ENCODE data around the gene GMDS. TPM values are rescaled to one million over a fixed set of nuclear protein-coding genes. Genes with fewer than 3 reads are reported as not detected.

Gene GMDS
- total RNA-seq, 2 donors from 2014 or later, result 25.4 to 29.5 TPM

DNA sequence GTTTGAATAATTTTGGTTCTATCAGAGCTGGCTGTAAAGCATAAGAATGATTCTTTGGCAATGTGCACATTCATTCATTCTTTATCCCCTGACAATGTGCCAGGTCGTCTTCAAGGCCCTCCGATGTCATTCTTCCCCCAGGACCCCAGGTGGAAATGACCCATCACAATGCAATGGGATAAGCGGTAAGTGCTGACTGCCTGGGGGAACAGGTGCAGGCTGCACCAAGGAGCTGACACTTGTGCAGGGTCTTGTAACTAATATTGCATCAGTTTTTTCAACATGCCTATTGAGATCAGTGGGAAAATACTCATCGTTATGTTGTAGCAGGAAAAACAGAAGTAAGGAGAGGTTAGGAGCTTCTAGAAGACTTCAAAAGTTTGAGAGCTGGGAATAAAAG lies 530.1 kb downstream of the GMDS start:
- Histone ChIP-seq H3K4me1 (ENCODE audit: control insufficient read depth, insufficient read depth, low read length) (peaks cover 5% of the 10 kb centered on the region), H3K4me3 (ENCODE audit: low read length) (no peak overlapping the region), H3K36me3 (ENCODE audit: control insufficient read depth, insufficient read depth, low read length) (no peaks in the 10 kb centered on the region), H3K27me3 (ENCODE audit: control insufficient read depth, insufficient read depth, low read length, poor library complexity, severe bottlenecking) (peaks cover 9% of the 10 kb centered on the region), H3K9ac (ENCODE audit: extremely low read depth, low read length, poor library complexity, severe bottlenecking) (no peak overlapping the region), H3K9me3 (ENCODE audit: control insufficient read depth, low read length) (no peaks in the 10 kb centered on the region), H3K27ac (ENCODE audit: low read depth, low read length) (no peak overlapping the region)
- Mint-ChIP-seq H3K4me3 (no peak overlapping the region), H3K4me1 (peaks cover 21% of the 10 kb centered on the region), H3K27me3 (ENCODE audit: insufficient read depth) (peaks cover 3% of the 10 kb centered on the region), H3K36me3 (ENCODE audit: low read depth) (no peaks in the 10 kb centered on the region), H3K9me3 (peaks cover 1% of the 10 kb centered on the region), H3K27ac (no peak overlapping the region)
- no peak for DNase-seq
- TF ChIP-seq, protein P1, sequence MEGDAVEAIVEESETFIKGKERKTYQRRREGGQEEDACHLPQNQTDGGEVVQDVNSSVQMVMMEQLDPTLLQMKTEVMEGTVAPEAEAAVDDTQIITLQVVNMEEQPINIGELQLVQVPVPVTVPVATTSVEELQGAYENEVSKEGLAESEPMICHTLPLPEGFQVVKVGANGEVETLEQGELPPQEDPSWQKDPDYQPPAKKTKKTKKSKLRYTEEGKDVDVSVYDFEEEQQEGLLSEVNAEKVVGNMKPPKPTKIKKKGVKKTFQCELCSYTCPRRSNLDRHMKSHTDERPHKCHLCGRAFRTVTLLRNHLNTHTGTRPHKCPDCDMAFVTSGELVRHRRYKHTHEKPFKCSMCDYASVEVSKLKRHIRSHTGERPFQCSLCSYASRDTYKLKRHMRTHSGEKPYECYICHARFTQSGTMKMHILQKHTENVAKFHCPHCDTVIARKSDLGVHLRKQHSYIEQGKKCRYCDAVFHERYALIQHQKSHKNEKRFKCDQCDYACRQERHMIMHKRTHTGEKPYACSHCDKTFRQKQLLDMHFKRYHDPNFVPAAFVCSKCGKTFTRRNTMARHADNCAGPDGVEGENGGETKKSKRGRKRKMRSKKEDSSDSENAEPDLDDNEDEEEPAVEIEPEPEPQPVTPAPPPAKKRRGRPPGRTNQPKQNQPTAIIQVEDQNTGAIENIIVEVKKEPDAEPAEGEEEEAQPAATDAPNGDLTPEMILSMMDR (conservative IDR thresholded peaks at IDR 0.05), result no peak
- WGBS, 2 experiments (ENCODE audit: insufficient coverage in 1 of 2, insufficient read length in 1 of 2), result 88 to 89% methylated on average over 4 of the region's 4 CpGs

DNA sequence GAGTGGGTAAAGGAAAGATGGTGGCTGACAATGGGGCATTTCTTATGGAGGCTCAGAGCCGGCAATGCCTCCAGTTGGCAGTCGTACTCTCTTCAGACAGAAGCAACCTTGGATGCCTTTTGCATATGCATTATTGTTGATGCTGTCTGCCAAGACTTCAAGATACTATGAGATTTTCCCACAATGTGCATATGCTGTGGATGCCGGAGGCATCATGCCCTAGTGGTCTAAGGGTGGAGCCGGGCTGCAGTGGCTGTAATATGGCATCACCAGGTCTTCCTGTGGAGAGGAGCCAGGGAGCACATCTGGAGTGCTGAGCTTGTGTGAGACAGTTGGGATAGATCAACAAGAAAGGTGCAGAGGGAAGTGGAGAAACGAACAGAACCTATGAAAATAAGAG lies 530.8 kb downstream of the GMDS start:
- H3K4me3 ChIP-seq (ENCODE audit: low read length), result no peak overlapping the region
- 94 to 98% methylated on average over 5 of the region's 5 CpGs for WGBS, 2 experiments (ENCODE audit: insufficient coverage in 1 of 2, insufficient read length in 1 of 2)

DNA sequence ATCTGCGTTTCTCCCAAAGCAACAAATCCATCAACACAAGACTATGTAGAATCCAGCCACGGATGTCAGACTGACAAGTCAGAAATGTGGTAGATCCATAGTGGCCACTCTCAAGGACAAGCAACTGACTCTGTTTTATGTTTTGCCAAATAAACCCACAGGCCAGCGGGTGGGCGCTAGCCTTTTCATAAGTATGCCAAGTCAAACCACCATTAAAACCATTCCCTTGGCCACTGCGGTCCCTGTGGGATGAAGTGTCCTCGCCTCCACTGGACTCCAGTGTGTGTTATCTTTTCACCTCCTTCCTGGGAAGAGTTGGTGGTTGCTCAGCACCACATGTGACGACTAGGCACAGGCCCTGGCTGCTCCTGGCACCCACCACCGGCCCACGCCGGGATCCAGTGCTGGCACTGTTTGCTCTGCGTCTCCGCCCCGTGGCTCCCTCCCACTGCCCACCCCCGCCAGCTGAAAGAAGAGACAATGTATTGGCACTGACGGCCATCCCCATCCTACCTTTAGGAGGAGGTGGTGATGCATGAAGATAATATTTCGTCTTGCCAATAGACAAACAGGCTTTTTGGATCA lies 532.3 kb downstream of the GMDS start:
- H3K9me3 Mint-ChIP-seq, result peaks cover 1% of the 10 kb centered on the region

More for the DNA sequence above, 530.8 kb downstream of the GMDS start:
- peaks cover 1% of the 10 kb centered on the region for H3K9me3 Mint-ChIP-seq
- TF ChIP-seq, protein P1 (conservative IDR thresholded peaks at IDR 0.05), result no peak
- DNase-seq, result no peak
- peaks cover 15% of the 10 kb centered on the region for H3K4me1 Mint-ChIP-seq
- H3K27me3 Mint-ChIP-seq (ENCODE audit: insufficient read depth), result peaks cover 4% of the 10 kb centered on the region
- H3K36me3 ChIP-seq (ENCODE audit: control insufficient read depth, insufficient read depth, low read length), result no peaks in the 10 kb centered on the region
- H3K36me3 Mint-ChIP-seq (ENCODE audit: low read depth), result no peaks in the 10 kb centered on the region
- H3K4me3 Mint-ChIP-seq, result no peak overlapping the region
- peaks cover 5% of the 10 kb centered on the region for H3K4me1 ChIP-seq (ENCODE audit: control insufficient read depth, insufficient read depth, low read length)
- H3K27me3 ChIP-seq (ENCODE audit: control insufficient read depth, insufficient read depth, low read length, poor library complexity, severe bottlenecking), result peaks cover 15% of the 10 kb centered on the region
- H3K27ac ChIP-seq (ENCODE audit: low read depth, low read length), result no peak overlapping the region
- H3K9ac ChIP-seq (ENCODE audit: extremely low read depth, low read length, poor library complexity, severe bottlenecking), result no peak overlapping the region
- no peaks in the 10 kb centered on the region for H3K9me3 ChIP-seq (ENCODE audit: control insufficient read depth, low read length)
- H3K27ac Mint-ChIP-seq, result no peak overlapping the region

More for the DNA sequence above, 532.3 kb downstream of the GMDS start:
- Mint-ChIP-seq H3K27ac (no peak overlapping the region), H3K4me1 (peaks cover 8% of the 10 kb centered on the region), H3K4me3 (no peak overlapping the region), H3K36me3 (ENCODE audit: low read depth) (no peaks in the 10 kb centered on the region), H3K27me3 (ENCODE audit: insufficient read depth) (peaks cover 6% of the 10 kb centered on the region)
- no peak overlapping the region for H3K27ac ChIP-seq (ENCODE audit: low read depth, low read length)
- TF ChIP-seq, protein P1 (conservative IDR thresholded peaks at IDR 0.05), result no peak
- DNase-seq, result no peak
- H3K9ac ChIP-seq (ENCODE audit: extremely low read depth, low read length, poor library complexity, severe bottlenecking), result no peak overlapping the region
- H3K9me3 ChIP-seq (ENCODE audit: control insufficient read depth, low read length), result no peaks in the 10 kb centered on the region
- H3K27me3 ChIP-seq (ENCODE audit: control insufficient read depth, insufficient read depth, low read length, poor library complexity, severe bottlenecking), result peaks cover 15% of the 10 kb centered on the region
- peaks cover 3% of the 10 kb centered on the region for H3K4me1 ChIP-seq (ENCODE audit: control insufficient read depth, insufficient read depth, low read length)
- no peaks in the 10 kb centered on the region for H3K36me3 ChIP-seq (ENCODE audit: control insufficient read depth, insufficient read depth, low read length)
- H3K4me3 ChIP-seq (ENCODE audit: low read length), result no peak overlapping the region
- WGBS, 2 experiments (ENCODE audit: insufficient coverage in 1 of 2, insufficient read length in 1 of 2), result 81 to 89% methylated on average over 11 to 16 of the region's 16 CpGs

Data from endodermal cell (in vitro differentiated cells).